Stimulated activated CD8-positive, alpha-beta memory T cell treated with anti-CD3 and anti-CD28 coated beads, Interleukin-12 subunit alpha, Interleukin-12 subunit beta, amount 100 ng/mL, for 24 hours (primary cell): ENCODE results near the gene DNAJB6.

Experiments
- DNase-seq: peaks from one replicate; pipeline ENCODE4 v3.0.0-alpha.2; 2020; ENCODE audit errors: extremely low read depth

Gene DNAJB6

DNA sequence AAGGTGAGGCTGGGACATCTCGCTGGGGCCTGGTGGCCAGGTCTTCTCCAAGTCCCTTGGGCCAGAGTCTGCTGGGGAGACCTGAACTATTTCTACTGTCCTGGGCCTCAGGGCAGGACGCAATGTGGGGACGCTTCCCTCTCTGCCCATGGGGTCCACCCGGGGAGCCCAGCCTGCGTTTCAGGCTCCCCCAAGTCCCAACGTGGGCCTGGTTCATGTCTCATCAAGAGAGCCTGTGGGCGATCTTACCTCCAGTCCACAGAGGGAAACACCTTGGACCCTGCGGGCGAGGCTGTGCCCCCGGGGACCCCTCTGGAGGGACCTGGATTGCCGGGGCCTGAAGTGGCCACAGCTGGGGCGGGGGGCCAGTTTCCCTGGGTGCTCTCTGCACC is 91.7 kb downstream of the DNAJB6 start:
- no peak for DNase-seq

DNA sequence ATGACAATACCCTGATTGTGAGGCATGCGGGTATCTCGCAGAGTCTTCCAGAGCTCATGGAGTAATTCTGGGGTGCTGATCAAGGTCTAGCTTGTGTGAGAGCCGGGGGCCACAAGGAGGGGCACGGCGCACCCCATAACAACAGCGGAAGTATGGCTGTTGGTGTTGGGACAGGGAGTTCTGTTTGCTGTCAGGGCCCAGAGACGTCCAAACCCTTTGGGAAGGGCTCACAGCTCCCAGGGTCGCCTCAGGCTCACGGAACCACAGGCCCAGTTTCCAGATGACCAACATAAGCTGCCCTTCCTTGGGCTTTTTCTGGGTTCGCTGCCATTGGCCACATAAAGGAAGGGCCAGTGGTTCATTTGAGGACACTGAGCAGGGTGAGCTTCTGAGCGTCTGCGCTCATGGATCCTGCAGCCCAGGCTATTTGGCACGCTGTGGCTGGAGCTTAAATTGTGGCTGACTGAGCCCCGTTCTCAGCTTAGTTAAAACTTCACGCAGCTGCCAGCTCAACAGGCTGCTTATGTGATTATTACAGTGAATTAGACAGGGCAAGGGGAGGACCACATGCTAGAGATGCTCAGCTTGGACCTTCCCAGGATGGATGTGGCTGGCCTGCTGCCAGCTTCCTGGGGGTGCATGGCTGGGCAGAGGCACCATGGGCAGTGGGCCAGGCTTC is 92.3 kb downstream of the DNAJB6 start:
- DNase-seq, result no peak

- no peak for DNase-seq
Measured at GRCh38 chr7:157429680-157430224, 92.9 kb downstream of the DNAJB6 start.

DNA sequence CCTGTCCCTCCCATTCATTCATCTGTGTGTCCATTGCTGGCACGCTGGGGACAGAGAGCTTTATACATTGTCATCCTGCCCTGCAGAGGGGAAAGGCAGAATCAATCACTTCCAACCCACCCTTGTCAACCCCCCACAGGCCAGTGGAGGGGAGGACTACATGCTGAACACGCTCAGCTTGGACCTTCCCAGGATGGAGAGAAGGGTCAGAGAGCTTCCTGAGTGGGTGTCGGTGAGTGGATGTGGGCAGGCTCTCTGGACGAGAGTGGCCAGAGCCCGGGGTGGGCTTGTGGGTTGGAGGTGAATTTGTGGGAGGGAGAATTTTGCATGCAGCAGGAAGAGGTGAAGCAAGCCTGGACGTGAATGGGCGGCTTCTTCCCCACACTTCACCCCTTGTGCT is 93.9 kb downstream of the DNAJB6 start:
- no peak for DNase-seq

DNA sequence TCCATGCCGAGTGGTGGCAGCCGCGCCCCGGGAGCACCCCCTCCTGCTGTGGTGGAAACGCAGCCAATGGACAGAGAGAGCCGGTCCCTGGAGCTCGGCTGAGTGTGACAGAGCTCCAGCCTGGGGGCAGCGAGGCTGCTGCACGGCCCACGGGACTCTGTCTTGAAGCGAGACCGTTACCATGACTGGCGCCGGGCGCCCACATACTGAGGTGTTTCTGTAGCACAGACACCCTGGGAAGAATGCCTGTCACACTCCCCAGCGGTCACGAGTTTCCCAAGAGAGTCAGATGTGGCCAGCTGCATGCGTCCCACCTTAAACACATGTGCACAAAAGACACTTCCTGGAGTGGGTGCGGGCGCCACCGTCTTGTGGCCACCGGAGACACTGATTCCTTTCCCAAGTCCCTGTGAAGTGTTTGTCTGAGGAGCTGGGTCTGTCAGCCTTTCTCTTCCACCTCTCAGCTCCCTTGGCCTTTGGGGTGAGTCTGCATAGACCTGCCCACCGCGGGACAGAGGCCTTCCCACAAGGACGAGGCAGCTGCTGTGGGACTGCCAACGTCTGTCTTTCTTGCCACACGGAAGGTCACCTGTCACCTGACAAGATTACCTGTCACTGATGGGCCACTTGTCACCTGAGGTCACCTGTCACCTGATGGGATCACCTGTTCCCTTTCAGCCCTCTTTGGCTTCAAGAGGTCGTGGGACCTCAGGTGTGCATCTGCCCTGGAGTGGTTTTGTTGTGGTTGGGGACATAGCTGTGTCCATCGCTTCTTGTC is 94.6 kb downstream of the DNAJB6 start:
- DNase-seq, result no peak

- DNase-seq, result no peak
Measured at GRCh38 chr7:157431951-157432540, 95.2 kb downstream of the DNAJB6 start.

GRCh38 chr7:157432541-157432956 is 95.7 kb downstream of the DNAJB6 start:
- DNase-seq, result no peak

DNA sequence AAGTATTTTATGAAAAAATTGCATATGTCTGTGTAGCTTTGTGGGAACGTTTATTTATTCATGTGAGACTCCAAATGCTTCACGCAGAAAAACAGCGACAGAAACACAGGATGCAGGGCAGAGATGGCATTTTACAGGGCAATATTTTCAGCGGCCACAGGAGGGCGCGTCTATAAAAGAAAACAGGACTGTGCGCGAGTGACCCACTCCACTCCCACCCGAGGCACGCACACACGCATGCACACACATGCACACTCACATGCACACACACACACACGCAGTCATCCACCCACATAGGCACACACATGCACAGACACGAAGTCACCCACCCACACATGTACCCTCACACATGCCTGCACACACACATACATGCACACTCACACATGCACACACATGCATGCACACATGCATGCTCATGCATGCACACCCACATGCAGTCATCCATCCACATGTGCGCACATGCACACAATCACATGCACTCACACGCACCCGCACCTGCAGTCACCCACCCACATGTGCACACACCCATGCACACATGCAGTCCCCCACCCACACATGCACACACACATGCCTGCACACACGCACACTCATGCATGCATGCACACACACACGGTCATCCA is 96.3 kb downstream of the DNAJB6 start:
- DNase-seq, result no peak

DNA sequence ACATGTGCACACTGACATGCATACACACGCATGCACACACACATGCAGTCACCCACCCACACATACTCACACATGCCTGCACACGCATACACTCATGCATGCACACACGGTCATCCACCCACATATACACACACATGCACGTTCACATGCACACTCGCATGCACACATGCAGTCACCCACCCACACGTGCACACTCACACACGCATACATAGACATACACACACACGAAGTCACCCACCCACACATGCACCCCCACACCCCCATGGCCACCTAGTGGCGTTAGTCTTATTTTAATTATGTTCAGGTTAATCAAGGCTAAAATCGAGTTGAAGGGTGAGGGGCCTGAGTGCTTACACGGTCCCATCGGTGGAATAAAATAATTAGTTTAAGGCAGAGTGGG is 96.8 kb downstream of the DNAJB6 start:
- no peak for DNase-seq

GRCh38 chr7:157434231-157434630 is 97.4 kb downstream of the DNAJB6 start:
- DNase-seq, result no peak

GRCh38 chr7:157434701-157435100 is 97.9 kb downstream of the DNAJB6 start:
- no peak for DNase-seq

DNA sequence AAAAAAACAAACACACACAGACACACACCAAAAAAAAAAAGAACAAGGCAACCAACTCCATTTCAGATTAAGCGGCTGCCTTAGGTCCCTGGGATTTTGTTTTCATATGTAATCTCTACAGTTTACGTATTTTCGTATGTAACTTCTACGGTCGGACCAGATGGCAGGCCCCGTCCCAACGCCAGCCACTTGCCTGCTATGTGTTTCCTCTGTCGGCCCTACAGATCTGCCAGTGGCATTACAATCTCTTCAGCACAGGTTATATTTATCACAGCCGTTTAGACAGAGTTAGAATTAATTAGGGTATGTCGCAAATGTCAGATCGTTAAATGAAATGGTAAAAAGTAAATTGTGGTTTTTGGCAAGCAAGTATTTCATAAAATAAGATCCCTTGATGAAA is 99.3 kb downstream of the DNAJB6 start:
- DNase-seq, result no peak

GRCh38 chr7:157436763-157437480 is 100.1 kb downstream of the DNAJB6 start:
- DNase-seq, result no peak

GRCh38 chr7:157437519-157438061 is 100.8 kb downstream of the DNAJB6 start:
- DNase-seq, result no peak

GRCh38 chr7:157438121-157439025 is 101.6 kb downstream of the DNAJB6 start:
- DNase-seq, result no peak

DNA sequence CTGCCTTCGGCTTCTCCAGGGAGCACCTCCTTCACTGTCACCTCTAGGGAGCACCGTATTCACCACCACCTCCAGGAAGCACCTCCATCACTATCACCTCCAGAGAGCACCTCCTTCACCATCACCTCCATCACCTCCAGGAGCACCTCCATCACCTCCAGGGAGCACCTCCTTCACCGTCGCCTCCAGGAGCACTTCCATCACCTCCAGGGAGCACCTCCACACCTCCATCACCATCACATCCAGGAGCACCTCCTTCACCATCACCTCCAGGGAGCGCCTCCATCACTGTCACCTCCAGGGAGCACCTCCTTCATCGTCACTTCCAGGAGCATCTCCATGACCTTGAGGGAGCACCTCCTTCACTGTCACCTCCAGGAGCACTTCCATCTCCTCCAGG is 102.3 kb downstream of the DNAJB6 start:
- DNase-seq, result no peak

DNA sequence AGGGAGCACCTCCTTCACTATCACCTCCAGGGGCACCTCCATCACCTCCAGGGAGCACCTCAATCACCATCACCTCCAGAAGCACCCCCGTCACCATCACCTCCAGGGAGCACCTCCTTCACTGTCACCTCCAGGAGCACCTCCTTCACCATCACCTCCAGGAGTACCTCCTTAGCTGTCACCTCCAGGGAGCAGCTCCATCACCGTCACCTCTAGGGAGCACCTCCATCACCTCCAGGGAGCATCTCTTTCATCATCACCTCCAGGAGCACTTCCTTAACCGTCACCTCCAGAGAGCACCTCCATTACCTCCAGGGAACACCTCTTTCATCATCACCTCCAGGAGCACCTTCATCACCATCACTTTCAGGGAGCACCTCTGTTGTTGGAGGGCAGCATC is 103.0 kb downstream of the DNAJB6 start:
- no peak for DNase-seq

GRCh38 chr7:157440346-157441022 is 103.7 kb downstream of the DNAJB6 start:
- DNase-seq, result no peak

GRCh38 chr7:157441023-157441399 is 104.2 kb downstream of the DNAJB6 start:
- DNase-seq, result no peak

DNA sequence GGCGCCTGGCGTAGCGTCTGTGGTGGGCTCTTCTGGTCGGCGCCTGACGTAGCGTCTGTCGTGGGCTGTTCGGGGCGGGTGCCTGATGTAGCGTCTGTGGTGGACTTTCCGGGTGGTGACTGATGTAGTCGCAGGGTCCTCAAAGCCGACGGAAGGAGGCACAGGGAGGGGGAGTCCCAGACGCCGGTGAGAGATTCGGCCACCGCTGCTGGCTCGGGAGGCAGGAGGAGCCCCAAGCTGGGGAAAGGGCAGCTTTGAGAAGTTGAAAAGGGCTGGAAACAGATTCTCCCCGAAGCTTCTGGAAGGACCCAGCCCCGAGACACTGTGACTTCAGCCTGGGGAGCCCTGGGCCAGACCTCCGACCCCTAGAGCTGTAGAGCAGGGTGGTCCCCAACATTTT is 105.7 kb downstream of the DNAJB6 start:
- DNase-seq, result no peak
